ENCODE results near the gene DPP10.

DNA sequence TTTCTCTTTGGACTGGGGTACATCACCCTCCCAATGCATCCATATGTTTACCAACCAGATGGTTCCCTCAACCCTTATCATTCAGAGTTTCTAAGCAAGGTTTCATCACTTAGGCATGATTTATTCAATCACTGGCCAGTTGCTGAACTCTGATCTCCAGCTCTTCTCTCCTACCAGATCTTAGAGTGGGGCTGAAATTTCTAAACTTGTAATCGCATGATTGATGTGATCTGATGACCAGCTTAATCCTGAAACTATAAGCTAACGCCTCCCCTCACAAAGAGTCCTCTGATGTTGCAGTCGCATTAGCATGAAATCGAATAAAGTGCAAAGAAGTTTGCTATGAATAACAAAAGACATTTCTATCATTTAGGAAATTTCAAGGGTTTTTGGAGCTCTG, 1082.0 kb downstream of the DPP10 start:
- no peak for TF ChIP-seq ZNF274 (IDR thresholded peaks at IDR 0.05; ENCODE audit: low read depth, low read length)
- TF ChIP-seq SUZ12 (IDR thresholded peaks at IDR 0.05; ENCODE audit: extremely low read depth, insufficient read depth, insufficient read length): no peak
- TF ChIP-seq YY1 (IDR thresholded peaks at IDR 0.05; ENCODE audit: insufficient read depth, insufficient read length): no peak

Measured in NT2/D1 (cell line).